H9 (cell line): ENCODE data around the gene GOLGA8N. TPM values are rescaled to one million over a fixed set of nuclear protein-coding genes. Genes with fewer than 3 reads are reported as not detected.
A peak's percentile ranks its signal among the peaks of the same experiment; 100 is the strongest.
"Not testable (repeated sequence)": the region's sequence is repeated elsewhere in the genome, so short reads cannot be mapped to it uniquely, and the experiment has no call there.

Experiments used
- DNase-seq: peaks from one replicate; pipeline ENCODE4 v3.0.0-alpha.2; 2017
- H2AFZ ChIP-seq: one replicate; pipeline ENCODE4 v1.6.1; 2013; ENCODE audit warnings: mild to moderate bottlenecking, low read length, control low read depth, moderate library complexity
- H2AK5ac ChIP-seq: 2 replicates; pipeline ENCODE4 v1.6.1; 2013; ENCODE audit warnings: low read length, control low read depth, mixed read lengths; ENCODE audit not compliant: insufficient read length
- H2BK120ac ChIP-seq: one replicate; pipeline ENCODE4 v1.6.1; 2013; ENCODE audit warnings: low read depth, mild to moderate bottlenecking, low read length, control low read depth, inconsistent platforms; ENCODE audit not compliant: poor library complexity, severe bottlenecking
- H2BK12ac ChIP-seq: 2 replicates; pipeline ENCODE4 v1.6.1; 2013; ENCODE audit warnings: low read length, control low read depth, mixed read lengths, low read depth; ENCODE audit not compliant: insufficient read length
- H2BK15ac ChIP-seq: 2 replicates; pipeline ENCODE4 v1.6.1; 2013; ENCODE audit warnings: low read depth, low read length, control low read depth
- H2BK20ac ChIP-seq: one replicate; pipeline ENCODE4 v1.6.1; 2013; ENCODE audit warnings: low read depth, mild to moderate bottlenecking, low read length, control low read depth, inconsistent platforms; ENCODE audit not compliant: poor library complexity, severe bottlenecking
- H2BK5ac ChIP-seq: 2 replicates; pipeline ENCODE4 v1.6.1; 2013; ENCODE audit warnings: low read length, control low read depth, mixed read lengths; ENCODE audit not compliant: insufficient read length
- H3K14ac ChIP-seq: 2 replicates; pipeline ENCODE4 v1.6.1; 2013; ENCODE audit warnings: low read length, control low read depth; ENCODE audit not compliant: insufficient read depth
- H3K18ac ChIP-seq: 2 replicates; pipeline ENCODE4 v1.6.1; 2013; ENCODE audit warnings: low read depth, mild to moderate bottlenecking, mixed read lengths, low read length, control low read depth; ENCODE audit not compliant: insufficient read length
- H3K23ac ChIP-seq: 2 replicates; pipeline ENCODE4 v1.6.1; 2013; ENCODE audit warnings: low read length, control low read depth, mixed read lengths, low read depth; ENCODE audit not compliant: insufficient read length
- H3K23me2 ChIP-seq: 2 replicates; pipeline ENCODE4 v1.6.1; 2013; ENCODE audit warnings: low read depth, mild to moderate bottlenecking, mixed read lengths, low read length, control low read depth; ENCODE audit not compliant: insufficient read length, poor library complexity, severe bottlenecking
- H3K27ac ChIP-seq: 2 replicates; pipeline ENCODE4 v1.5.1; 2013; ENCODE audit warnings: low read length, control low read depth, mixed read lengths, low read depth; ENCODE audit not compliant: insufficient read length
- H3K27me3 ChIP-seq: 2 replicates; pipeline ENCODE4 v1.6.1; 2013; ENCODE audit warnings: low read length, control low read depth, inconsistent platforms; ENCODE audit not compliant: insufficient read depth
- H3K4ac ChIP-seq: 2 replicates; pipeline ENCODE4 v1.6.1; 2013; ENCODE audit warnings: low read depth, mild to moderate bottlenecking, control low read depth, inconsistent platforms, low read length, moderate library complexity
- H3K4me1 ChIP-seq: 2 replicates; pipeline ENCODE4 v1.6.1; 2013; ENCODE audit warnings: low read length, control low read depth, inconsistent platforms; ENCODE audit not compliant: insufficient read depth
- H3K4me2 ChIP-seq: 2 replicates; pipeline ENCODE4 v1.6.1; 2013; ENCODE audit warnings: low read length, control low read depth, mixed read lengths; ENCODE audit not compliant: insufficient read length, insufficient read depth
- H3K56ac ChIP-seq: 2 replicates; pipeline ENCODE4 v1.6.1; 2013; ENCODE audit warnings: low read depth, mild to moderate bottlenecking, mixed read lengths, low read length, control low read depth; ENCODE audit not compliant: insufficient read length
- H3K79me1 ChIP-seq: 2 replicates; pipeline ENCODE4 v1.6.1; 2013; ENCODE audit warnings: low read depth, mild to moderate bottlenecking, moderate library complexity, low read length, control low read depth, inconsistent platforms; ENCODE audit not compliant: insufficient read depth, poor library complexity, severe bottlenecking
- H3K79me2 ChIP-seq: 2 replicates; pipeline ENCODE4 v1.6.1; 2013; ENCODE audit warnings: low read length, control low read depth, inconsistent platforms; ENCODE audit not compliant: insufficient read depth
- H3K9ac ChIP-seq: 2 replicates; pipeline ENCODE4 v1.6.1; 2013; ENCODE audit warnings: low read length, control low read depth, mixed read lengths; ENCODE audit not compliant: insufficient read length; ENCODE audit errors: extremely low read depth
- H3K9me3 ChIP-seq: one replicate; pipeline ENCODE4 v1.6.1; 2013; ENCODE audit warnings: low read depth, low read length, inconsistent platforms; ENCODE audit not compliant: control insufficient read depth
- H3T11ph ChIP-seq: one replicate; pipeline ENCODE4 v1.6.1; 2013; ENCODE audit warnings: mild to moderate bottlenecking, low read length, control low read depth, inconsistent platforms
- H4K20me1 ChIP-seq: one replicate; pipeline ENCODE4 v1.6.1; 2013; ENCODE audit not compliant: control insufficient read depth, insufficient read length, insufficient read depth
- H4K5ac ChIP-seq: 2 replicates; pipeline ENCODE4 v1.6.1; 2013; ENCODE audit warnings: low read depth, mild to moderate bottlenecking, mixed read lengths, low read length, control low read depth; ENCODE audit not compliant: insufficient read length
- H4K8ac ChIP-seq: replicated peaks from 2 replicates; pipeline ENCODE4 v1.6.1; 2013; ENCODE audit warnings: low read length, control low read depth, mixed read lengths, low read depth; ENCODE audit not compliant: insufficient read length
- H4K91ac ChIP-seq: 2 replicates; pipeline ENCODE4 v1.6.1; 2013; ENCODE audit warnings: low read depth, mild to moderate bottlenecking, moderate library complexity, mixed read lengths, low read length, control low read depth; ENCODE audit not compliant: insufficient read length
- H3K27ac Mint-ChIP-seq, 3 experiments: 2 replicates in 2 of 3; 3 replicates in 1 of 3; pipeline ENCODE4 v1.8.0; 2020 to 2021; ENCODE audit warnings: mixed read lengths in 3 of 3, mild to moderate bottlenecking in 1 of 3, moderate library complexity in 1 of 3
- H3K27me3 Mint-ChIP-seq: 2 replicates; pipeline ENCODE4 v1.8.0; 2021; ENCODE audit warnings: low read depth, mild to moderate bottlenecking, moderate library complexity, mixed read lengths
- H3K36me3 Mint-ChIP-seq, 3 experiments: 2 replicates in 2 of 3; 3 replicates in 1 of 3; pipeline ENCODE4 v1.8.0; 2020 to 2021; ENCODE audit warnings: low read depth in 3 of 3, mixed read lengths in 3 of 3; ENCODE audit not compliant: insufficient read depth in 1 of 3
- H3K4me1 Mint-ChIP-seq, 2 experiments: 2 replicates each; pipeline ENCODE4 v1.8.0; 2020; ENCODE audit warnings: mixed read lengths in 2 of 2
- H3K4me3 Mint-ChIP-seq, 2 experiments: 2 replicates in 1 of 2; 3 replicates in 1 of 2; pipeline ENCODE4 v1.8.0; 2020 to 2021; ENCODE audit warnings: mild to moderate bottlenecking in 2 of 2, mixed read lengths in 2 of 2, moderate library complexity in 1 of 2
- H3K9me3 Mint-ChIP-seq, 2 experiments: 2 replicates in 1 of 2; 3 replicates in 1 of 2; pipeline ENCODE4 v1.8.0; 2020; ENCODE audit warnings: mild to moderate bottlenecking in 2 of 2, mixed read lengths in 2 of 2, moderate library complexity in 1 of 2
- WGBS: extraction: QIAGEN DNeasy Blood & Tissue Kit; methylation state at CpG from one replicate; pipeline ENCODE4 v1.1.7; 2013; ENCODE audit warnings: missing lambda C conversion rate, low lambda C conversion rate, mixed read lengths; ENCODE audit not compliant: insufficient read length; ENCODE audit errors: extremely low coverage; 5-methylcytosine and 5-hydroxymethylcytosine counted together
- total RNA-seq: library from RNA; stranded (reverse); gene quantifications from 2 replicates; pipeline ENCODE4 v1.2.1, GENCODE V29; 2021

Gene GOLGA8N
- total RNA-seq, 1 experiment from 2014 or later, result 0.50 TPM

DNA sequence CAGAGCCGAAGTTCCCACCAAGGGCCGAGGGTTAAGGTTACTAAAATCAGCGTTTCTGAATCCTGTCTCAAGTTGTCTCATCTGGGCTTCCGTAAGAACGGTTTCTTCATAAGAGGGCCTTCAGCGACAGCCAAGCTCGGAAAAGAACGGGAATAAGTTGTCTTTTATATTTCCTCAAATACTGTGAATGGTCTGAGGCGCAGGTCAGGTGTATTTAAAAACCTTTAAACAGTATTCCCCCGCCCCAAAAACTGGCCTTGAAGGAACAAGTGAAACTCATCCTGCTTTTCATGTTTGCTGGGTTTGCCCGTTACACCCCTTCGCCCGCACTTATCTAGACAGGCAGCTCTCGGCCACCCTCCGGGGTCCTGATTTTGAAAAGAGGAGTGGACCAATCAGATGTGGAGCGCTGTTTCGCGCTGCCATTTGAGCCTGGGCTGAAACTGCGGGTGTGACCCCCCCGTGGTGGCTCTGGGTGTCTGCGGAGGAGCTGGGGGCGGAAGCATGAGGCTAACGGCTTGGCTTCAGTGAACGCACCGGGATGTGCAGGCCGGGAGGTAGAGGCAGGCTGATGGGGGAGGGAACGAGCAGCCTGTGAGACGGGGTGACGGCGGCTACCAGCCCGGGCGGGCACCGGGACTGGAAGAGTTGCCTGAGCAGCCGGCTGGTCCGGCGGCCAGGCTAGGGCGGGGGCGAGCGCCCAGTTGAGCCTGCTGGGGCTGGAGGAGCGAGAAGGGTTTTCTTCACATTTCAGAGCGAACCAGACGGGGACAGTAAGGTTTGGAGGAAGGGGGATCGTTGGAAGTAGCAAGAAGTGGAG, 22.0 kb downstream of the GOLGA8N start, which contains the start of gene ARHGAP11A:
ARHGAP11A (plus strand) TSS at position 454 of the 820 bp plus-strand sequence. CDS start 708 bp downstream, outside the sequence.
- not testable (repeated sequence) for H3K9me3 ChIP-seq, H3K23ac ChIP-seq, H3K18ac ChIP-seq, H2AFZ ChIP-seq, H3K79me2 ChIP-seq, H4K91ac ChIP-seq, H3K27me3 ChIP-seq, H3K14ac ChIP-seq, H2BK20ac ChIP-seq, H3K36me3 Mint-ChIP-seq, H2BK120ac ChIP-seq, H3K4ac ChIP-seq, H3K27me3 Mint-ChIP-seq, H3K4me1 ChIP-seq, H2BK15ac ChIP-seq, H2BK12ac ChIP-seq, H3K27ac ChIP-seq, H4K20me1 ChIP-seq, H4K8ac ChIP-seq, H2BK5ac ChIP-seq, H3K79me1 ChIP-seq, H2AK5ac ChIP-seq, H3K56ac ChIP-seq, H4K5ac ChIP-seq, H3T11ph ChIP-seq, H3K23me2 ChIP-seq, H3K9me3 Mint-ChIP-seq
- peaks cover 6 to 17% of the 10 kb centered on the region in 2 experiments for H3K4me1 Mint-ChIP-seq
- Histone ChIP-seq H3K9ac (peak within 1 kb of the TSS; percentile 96), H3K4me2 (peak within 1 kb of the TSS; percentile 73)
- H3K27ac Mint-ChIP-seq, result peak within 1 kb of the TSS; percentile 87 to 99 (median 97)
- no CpG with 5 or more reads among the region's 43 CpGs for WGBS
- peak; percentile 83 for DNase-seq
- H3K4me3 Mint-ChIP-seq, result peak within 1 kb of the TSS; percentile 100

DNA sequence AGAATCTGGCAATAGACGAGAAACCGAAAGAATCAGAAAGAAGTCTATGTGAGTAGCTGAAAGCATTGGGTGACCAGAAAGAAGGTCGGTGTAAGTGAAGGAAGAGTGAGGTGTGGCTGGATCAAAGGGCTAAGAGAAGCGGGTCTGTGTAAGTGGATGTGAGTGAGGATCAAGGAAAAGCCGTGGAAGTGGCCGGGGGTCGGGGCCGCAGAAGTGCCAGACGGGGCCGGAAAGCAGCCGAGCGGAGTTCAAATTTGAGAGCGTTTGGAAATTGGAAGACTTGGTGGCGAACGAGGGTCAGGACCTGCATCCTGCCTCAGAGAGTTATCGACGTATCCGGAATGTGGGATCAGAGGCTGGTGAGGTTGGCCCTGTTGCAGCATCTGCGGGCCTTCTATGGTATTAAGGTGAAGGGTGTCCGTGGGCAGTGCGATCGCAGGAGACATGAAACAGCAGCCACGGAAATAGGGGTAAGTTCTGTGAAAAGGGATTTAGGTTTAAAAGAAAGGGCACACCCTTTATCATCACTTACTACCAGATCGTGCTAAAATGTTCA, 22.7 kb downstream of the GOLGA8N start:
- not testable (repeated sequence) for H2AK5ac ChIP-seq, H3K4ac ChIP-seq, H3K14ac ChIP-seq, H3K18ac ChIP-seq, H3K4me1 ChIP-seq, H3K23me2 ChIP-seq, H4K8ac ChIP-seq, H2BK20ac ChIP-seq, H3K27me3 Mint-ChIP-seq, H3K79me2 ChIP-seq, H4K20me1 ChIP-seq, DNase-seq, H3K9me3 ChIP-seq, H4K91ac ChIP-seq, H2BK12ac ChIP-seq, H3K27me3 ChIP-seq, H3K79me1 ChIP-seq, H3K36me3 Mint-ChIP-seq, H2BK5ac ChIP-seq, H3K27ac ChIP-seq, H3K23ac ChIP-seq, H2BK120ac ChIP-seq, H4K5ac ChIP-seq, H3K56ac ChIP-seq, H3T11ph ChIP-seq, H2BK15ac ChIP-seq, H2AFZ ChIP-seq, H3K9me3 Mint-ChIP-seq
- Mint-ChIP-seq H3K27ac (peak overlapping the region; percentile 87 to 99 (median 97)), H3K4me1 (peaks cover 4 to 15% of the 10 kb centered on the region in 2 experiments), H3K4me3 (peak overlapping the region; percentile 100)
- H3K4me2 ChIP-seq, result peak overlapping the region; percentile 73
- WGBS, result no CpG with 5 or more reads among the region's 24 CpGs
- peak overlapping the region; percentile 96 for H3K9ac ChIP-seq
